ENCODE measurements around the gene CCDC7.

- no peak for TF ChIP-seq POLR2A (IDR thresholded peaks at IDR 0.05)
- no peak for TF ChIP-seq CTCF (IDR thresholded peaks at IDR 0.05)
Observed at GRCh38 chr10:32680803-32681557, 235.0 kb downstream of the CCDC7 start.

All from Peyer's patch (tissue), 4 donors.